Umbilical cord (tissue), 2 donors: ENCODE measurements around the gene ZER1. TPM values are rescaled to one million over a fixed set of nuclear protein-coding genes. Genes with fewer than 3 reads are reported as not detected.
"Not testable (repeated sequence)": the region's sequence is repeated elsewhere in the genome, so short reads cannot be mapped to it uniquely, and the experiment has no call there.

ENCODE experiments used
- DNase-seq: peaks from one replicate; pipeline ENCODE4 v3.0.0-alpha.2; 2015; ENCODE audit warnings: low spot score
- total RNA-seq: library from RNA; depleted of rRNA; stranded (reverse); fragments of >200 nt; gene quantifications from one replicate; pipeline ENCODE4 v1.2.3, GENCODE V29; 2014; ENCODE audit warnings: low replicate concordance; ENCODE audit not compliant: insufficient read depth

Gene ZER1
- total RNA-seq, 1 donor from 2014 or later: 15.4 TPM

- not testable (repeated sequence) for DNase-seq
These were observed 78.0 kb downstream of the ZER1 start for GRCh38 chr9:128693738-128694137.

- DNase-seq: no peak
These were observed 81.1 kb downstream of the ZER1 start for GRCh38 chr9:128690684-128691034.

DNA sequence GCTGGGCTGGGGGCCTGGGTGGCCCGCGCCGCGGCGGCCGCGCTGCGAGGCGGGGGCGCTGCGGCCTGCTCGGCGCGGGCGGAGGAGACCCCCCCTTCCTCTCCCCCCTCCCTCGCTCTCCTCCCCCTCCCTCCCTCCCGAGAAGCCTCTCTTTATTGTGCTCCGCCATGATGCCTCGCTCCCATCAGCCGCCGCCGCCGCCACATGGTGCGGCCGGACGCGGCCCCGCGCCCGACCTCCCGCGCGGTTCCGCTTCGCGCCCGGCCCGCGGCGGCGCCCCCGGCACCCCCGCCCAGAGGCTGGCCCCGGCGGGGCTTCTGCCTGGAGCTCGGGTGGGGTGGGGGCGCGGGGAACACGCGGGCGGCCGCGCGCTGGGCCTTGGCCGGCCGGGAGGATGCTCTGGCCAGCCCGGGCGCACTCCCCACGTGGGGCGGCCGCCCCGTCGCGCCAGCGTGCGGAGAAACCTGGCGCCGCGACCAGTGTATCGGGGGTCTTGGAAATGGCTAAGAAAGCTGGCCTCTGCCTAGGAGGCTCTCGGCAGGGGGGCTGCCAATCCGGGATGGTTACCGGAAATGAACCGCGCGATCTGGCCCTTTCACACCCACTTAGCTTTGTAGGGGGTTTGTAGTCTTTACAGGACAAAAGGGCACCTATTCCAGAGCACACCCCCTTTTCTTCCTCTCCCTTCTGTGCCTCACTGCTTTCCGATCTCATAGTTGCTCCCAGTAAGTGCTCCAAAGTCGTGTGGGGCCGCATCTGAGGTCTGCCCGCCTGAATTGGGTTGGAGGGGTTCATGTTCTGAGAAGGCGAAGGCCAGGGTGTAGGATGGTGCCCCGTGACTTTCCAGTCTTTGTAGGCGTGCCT lies 81.7 kb downstream of the ZER1 start:
- DNase-seq: peak; percentile 33

DNA sequence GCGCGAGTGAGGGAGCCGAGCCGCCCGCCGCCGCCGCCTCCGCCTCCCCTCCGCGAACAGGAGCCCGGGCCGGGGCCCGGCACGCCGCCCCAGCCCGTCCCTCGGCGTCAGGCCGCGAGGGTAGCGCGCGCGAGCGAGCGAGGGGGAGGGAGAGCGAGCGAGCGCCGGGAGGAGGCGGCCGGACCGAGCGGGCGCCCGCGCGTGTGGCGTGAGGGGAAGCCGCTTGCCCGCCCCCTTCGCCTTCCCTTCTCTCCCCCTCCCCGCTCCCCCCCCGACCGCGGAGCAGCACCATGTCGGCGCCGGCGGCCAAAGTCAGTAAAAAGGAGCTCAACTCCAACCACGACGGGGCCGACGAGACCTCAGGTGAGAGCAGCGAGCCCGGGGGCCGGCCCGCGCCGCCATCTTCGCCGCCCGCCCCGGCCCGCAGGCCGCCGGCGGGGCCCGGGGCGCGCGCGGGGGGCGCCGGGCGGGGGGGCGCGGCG lies 82.4 kb downstream of the ZER1 start:
- DNase-seq: no peak

DNA sequence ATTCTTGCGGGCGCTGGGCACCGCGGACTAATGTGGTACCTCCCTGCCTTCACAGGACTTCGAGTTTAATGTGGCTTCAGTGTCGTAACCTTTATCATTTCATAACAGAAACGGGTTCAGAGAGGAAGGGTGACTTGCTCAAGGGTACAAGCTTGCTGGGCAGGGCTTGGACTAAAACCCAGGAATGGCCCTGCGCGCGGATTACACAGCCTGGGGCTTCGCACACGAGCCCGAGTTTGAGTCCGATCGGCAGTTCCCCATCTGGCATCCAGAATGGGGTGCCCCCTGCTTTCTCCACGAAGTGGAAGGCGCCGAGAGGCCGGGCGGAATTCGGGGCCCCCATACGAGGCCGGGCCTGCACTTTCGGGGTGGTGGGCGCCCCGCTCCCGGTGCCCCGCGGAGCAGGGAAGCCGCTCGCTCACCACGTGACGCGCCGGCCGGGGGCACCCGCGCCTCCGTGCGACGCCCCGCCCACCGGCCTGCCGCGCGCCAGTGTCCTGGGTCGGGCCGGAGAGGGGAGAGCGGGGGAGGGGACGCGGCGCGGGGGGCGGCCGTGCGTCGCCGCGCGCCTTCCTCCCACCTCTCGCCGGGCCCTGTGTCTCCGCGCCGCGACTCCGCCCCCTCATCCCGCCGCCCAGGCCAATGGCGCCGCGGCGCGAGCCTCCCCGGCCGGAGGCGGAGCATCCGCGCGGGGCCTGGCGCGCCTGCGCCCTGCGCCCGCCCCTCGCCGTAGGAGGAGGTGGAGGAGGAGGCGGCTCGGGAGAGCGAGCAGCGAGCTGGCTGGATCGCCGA lies 83.0 kb downstream of the ZER1 start, which contains the start of gene SET:
Gene SET (plus strand): TSS at position 722 of the 792 bp plus-strand sequence. CDS start 361 bp downstream, outside the sequence.
- DNase-seq: peak; percentile 97

- DNase-seq: no peak
These were observed 84.3 kb downstream of the ZER1 start for GRCh38 chr9:128687453-128687852.

DNA sequence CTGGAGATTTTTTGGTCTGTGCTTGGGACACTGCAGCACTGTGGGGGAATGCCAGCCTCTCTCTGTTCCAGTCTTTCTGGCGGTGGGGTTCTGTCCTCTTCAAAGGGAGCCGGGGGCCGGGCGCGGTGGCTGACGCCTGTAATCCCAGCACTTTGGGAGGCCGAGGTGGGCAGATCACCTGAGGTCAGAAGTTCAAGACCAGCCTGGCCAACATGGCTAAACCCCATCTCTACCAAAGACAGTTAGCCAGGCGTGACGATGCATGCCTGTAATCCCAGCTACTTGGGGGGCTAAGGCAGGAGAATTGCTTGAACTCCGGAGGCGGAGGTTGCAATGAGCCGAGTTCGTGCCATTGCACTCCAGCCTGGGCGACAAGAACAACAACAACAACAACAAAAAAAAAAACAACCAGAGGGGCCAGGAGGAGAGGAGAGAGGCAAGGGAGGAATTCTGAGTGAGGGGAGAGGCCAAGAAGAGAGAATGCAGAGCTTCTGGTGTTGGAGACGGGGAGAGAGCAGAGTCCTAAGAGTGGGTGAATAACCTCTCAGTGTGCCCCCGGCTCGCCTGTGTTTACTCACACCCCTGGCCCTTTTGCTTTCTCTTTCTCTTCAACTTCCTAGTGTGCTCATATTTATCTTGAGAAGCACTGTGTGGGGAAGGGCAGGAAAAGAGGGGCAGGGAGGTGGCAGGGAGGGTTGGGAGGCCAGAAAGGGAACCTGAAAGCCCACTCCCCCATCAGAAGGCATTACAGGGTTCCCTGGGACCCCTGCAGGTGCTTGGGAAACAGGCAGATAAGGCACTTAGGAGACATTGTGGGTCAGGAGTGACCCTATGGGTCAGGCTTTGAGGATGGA lies 85.9 kb downstream of the ZER1 start:
- no peak for DNase-seq

GRCh38 chr9:128684325-128685199 lies 87.2 kb downstream of the ZER1 start:
- DNase-seq: peak; percentile 86

GRCh38 chr9:128684065-128684324 lies 87.7 kb downstream of the ZER1 start:
- DNase-seq: no peak

GRCh38 chr9:128683340-128684064 lies 88.2 kb downstream of the ZER1 start:
- DNase-seq: peak; percentile 56

Other genes with a start within 250 kb of the ZER1 start
- 263 TPM for gene SPTAN1, start 219.3 kb downstream of the ZER1 start, total RNA-seq
- 20.0 TPM for gene DYNC2I2, start 115.1 kb downstream of the ZER1 start, total RNA-seq
- gene SET, start 82.7 kb downstream of the ZER1 start, total RNA-seq: 287 TPM
- gene PKN3, start 69.4 kb downstream of the ZER1 start, total RNA-seq: 1.7 TPM
- 6.5 TPM for gene ZDHHC12, start 47.8 kb downstream of the ZER1 start, total RNA-seq
- 6.5 TPM for gene TBC1D13, start 15.3 kb upstream of the ZER1 start, total RNA-seq
- 7.2 TPM for gene ENDOG, start 46.6 kb upstream of the ZER1 start, total RNA-seq
- gene SPOUT1, start 57.9 kb upstream of the ZER1 start, total RNA-seq: 7.7 TPM
- gene KYAT1, start 110.0 kb upstream of the ZER1 start, total RNA-seq: 3.9 TPM
- gene LRRC8A, start 110.2 kb upstream of the ZER1 start, total RNA-seq: 25.0 TPM
- 24.3 TPM for gene PHYHD1, start 149.1 kb upstream of the ZER1 start, total RNA-seq
- gene DOLK, start 175.7 kb upstream of the ZER1 start, total RNA-seq: 9.4 TPM
- gene NUP188, start 175.8 kb upstream of the ZER1 start, total RNA-seq: 30.1 TPM